Measurements from ENCODE around the gene NF1.

The NF1 gene

DNA sequence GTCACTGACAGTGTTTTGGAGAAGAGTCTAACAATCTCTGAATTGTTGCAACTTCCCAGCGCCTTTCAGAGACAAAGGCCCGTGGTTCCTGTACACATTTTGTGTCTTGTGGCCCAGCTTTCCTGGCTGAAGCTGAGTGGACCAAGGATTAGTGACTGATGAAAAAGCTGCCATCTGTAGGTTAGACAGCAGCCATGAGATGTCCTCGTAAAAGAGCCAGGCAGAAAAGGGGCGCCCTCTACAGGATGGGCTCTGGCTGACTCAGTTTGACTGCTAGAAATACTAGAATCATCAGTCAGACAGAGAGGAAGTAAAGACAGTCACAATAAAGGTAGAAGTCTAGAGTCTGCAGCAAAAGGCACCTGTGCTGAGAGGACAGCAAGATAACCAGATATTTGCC is 26.5 kb upstream of the NF1 start:
- Histone ChIP-seq H3K9me3 (ENCODE audit: low read length) (no peaks in the 10 kb centered on the region), H3F3A (ENCODE audit: insufficient read depth, low read length) (no peaks in the 10 kb centered on the region), H3K27ac (ENCODE audit: low read depth, low read length, poor library complexity, severe bottlenecking) (no peak overlapping the region), H3K9me2 (ENCODE audit: low read depth, low read length) (no peaks in the 10 kb centered on the region), H2AFZ (ENCODE audit: low read length) (no peak overlapping the region), H3K9ac (ENCODE audit: low read length) (no peak overlapping the region), H4K20me1 (ENCODE audit: insufficient read depth, low read length) (no peaks in the 10 kb centered on the region), H3K27me3 (ENCODE audit: insufficient read depth, low read length) (no peaks in the 10 kb centered on the region), H3K79me2 (ENCODE audit: insufficient read depth, low read length) (no peaks in the 10 kb centered on the region), H3K4me3 (ENCODE audit: low read depth, low read length, poor library complexity, severe bottlenecking) (no peak overlapping the region), H3K4me2 (ENCODE audit: low read length) (no peak overlapping the region), H3K36me3 (ENCODE audit: insufficient read depth, low read length) (no peaks in the 10 kb centered on the region), H3K4me1 (ENCODE audit: insufficient read depth, low read length, severe bottlenecking) (peaks cover 6% of the 10 kb centered on the region)
- TF ChIP-seq, protein P1, sequence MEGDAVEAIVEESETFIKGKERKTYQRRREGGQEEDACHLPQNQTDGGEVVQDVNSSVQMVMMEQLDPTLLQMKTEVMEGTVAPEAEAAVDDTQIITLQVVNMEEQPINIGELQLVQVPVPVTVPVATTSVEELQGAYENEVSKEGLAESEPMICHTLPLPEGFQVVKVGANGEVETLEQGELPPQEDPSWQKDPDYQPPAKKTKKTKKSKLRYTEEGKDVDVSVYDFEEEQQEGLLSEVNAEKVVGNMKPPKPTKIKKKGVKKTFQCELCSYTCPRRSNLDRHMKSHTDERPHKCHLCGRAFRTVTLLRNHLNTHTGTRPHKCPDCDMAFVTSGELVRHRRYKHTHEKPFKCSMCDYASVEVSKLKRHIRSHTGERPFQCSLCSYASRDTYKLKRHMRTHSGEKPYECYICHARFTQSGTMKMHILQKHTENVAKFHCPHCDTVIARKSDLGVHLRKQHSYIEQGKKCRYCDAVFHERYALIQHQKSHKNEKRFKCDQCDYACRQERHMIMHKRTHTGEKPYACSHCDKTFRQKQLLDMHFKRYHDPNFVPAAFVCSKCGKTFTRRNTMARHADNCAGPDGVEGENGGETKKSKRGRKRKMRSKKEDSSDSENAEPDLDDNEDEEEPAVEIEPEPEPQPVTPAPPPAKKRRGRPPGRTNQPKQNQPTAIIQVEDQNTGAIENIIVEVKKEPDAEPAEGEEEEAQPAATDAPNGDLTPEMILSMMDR (IDR thresholded peaks at IDR 0.05; ENCODE audit: low read length) = peak; percentile 95
- TF ChIP-seq EZH2 (IDR thresholded peaks at IDR 0.05; ENCODE audit: borderline replicate concordance, low read length) = no peak

DNA sequence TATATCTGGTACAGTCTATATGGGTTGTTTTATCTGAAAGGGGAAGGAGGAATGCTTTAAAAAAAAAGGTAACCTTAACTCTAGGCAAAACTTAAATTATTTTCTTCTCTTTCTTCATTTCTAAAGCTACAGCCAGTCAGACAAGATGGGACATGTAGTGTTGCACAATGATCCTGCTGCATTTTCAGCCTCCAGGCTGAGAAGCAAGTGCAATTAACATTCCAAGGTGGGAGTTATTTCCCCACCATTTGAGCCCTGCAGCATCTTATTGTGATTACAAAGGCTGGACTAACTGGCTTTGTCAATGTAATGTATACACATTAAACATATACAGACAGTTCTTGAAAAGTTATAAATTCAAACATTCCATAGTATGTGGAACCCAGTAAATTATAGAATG is 22.6 kb upstream of the NF1 start:
- Histone ChIP-seq H3K9ac (ENCODE audit: low read length) (no peak overlapping the region), H2AFZ (ENCODE audit: low read length) (no peak overlapping the region), H3K79me2 (ENCODE audit: insufficient read depth, low read length) (no peaks in the 10 kb centered on the region), H4K20me1 (ENCODE audit: insufficient read depth, low read length) (no peaks in the 10 kb centered on the region), H3F3A (ENCODE audit: insufficient read depth, low read length) (no peaks in the 10 kb centered on the region), H3K27me3 (ENCODE audit: insufficient read depth, low read length) (no peaks in the 10 kb centered on the region), H3K9me2 (ENCODE audit: low read depth, low read length) (no peaks in the 10 kb centered on the region), H3K4me2 (ENCODE audit: low read length) (no peak overlapping the region), H3K27ac (ENCODE audit: low read depth, low read length, poor library complexity, severe bottlenecking) (no peak overlapping the region), H3K36me3 (ENCODE audit: insufficient read depth, low read length) (no peaks in the 10 kb centered on the region), H3K4me1 (ENCODE audit: insufficient read depth, low read length, severe bottlenecking) (peaks cover 18% of the 10 kb centered on the region), H3K4me3 (ENCODE audit: low read depth, low read length, poor library complexity, severe bottlenecking) (no peak overlapping the region), H3K9me3 (ENCODE audit: low read length) (no peaks in the 10 kb centered on the region)
- no peak for TF ChIP-seq EZH2 (IDR thresholded peaks at IDR 0.05; ENCODE audit: borderline replicate concordance, low read length)
- TF ChIP-seq, protein P1 (IDR thresholded peaks at IDR 0.05; ENCODE audit: low read length) = no peak

DNA sequence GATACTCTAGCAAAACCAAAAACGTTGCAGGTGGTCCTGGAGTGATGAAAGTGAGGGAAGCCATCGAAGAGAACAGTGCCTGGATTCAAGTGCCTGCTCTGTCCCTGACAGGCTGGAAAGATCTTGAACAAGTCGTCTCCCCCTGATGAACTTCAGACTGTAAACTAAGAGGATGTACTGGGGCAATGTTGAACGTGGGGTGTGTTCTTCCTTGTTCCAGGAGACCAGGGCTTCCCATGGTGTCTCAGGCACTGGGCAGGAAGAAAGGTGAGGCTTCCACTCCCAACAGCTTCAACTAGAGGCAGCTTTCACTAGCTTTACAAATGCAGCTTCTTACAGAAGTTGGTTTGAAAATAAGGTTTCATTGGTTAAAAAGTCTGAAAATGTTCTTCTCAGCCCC is 21.4 kb upstream of the NF1 start:
- H3K4me2 ChIP-seq (ENCODE audit: low read length) = no peak overlapping the region
- no peaks in the 10 kb centered on the region for H3K9me3 ChIP-seq (ENCODE audit: low read length)
- H3K27me3 ChIP-seq (ENCODE audit: insufficient read depth, low read length) = no peaks in the 10 kb centered on the region
- no peak for TF ChIP-seq EZH2 (IDR thresholded peaks at IDR 0.05; ENCODE audit: borderline replicate concordance, low read length)
- TF ChIP-seq, protein P1 (IDR thresholded peaks at IDR 0.05; ENCODE audit: low read length) = no peak
- no peaks in the 10 kb centered on the region for H3K36me3 ChIP-seq (ENCODE audit: insufficient read depth, low read length)
- no peaks in the 10 kb centered on the region for H3K9me2 ChIP-seq (ENCODE audit: low read depth, low read length)
- no peak overlapping the region for H3K27ac ChIP-seq (ENCODE audit: low read depth, low read length, poor library complexity, severe bottlenecking)
- H3K9ac ChIP-seq (ENCODE audit: low read length) = no peak overlapping the region
- H3F3A ChIP-seq (ENCODE audit: insufficient read depth, low read length) = no peaks in the 10 kb centered on the region
- no peaks in the 10 kb centered on the region for H4K20me1 ChIP-seq (ENCODE audit: insufficient read depth, low read length)
- peaks cover 26% of the 10 kb centered on the region for H3K4me1 ChIP-seq (ENCODE audit: insufficient read depth, low read length, severe bottlenecking)
- H3K4me3 ChIP-seq (ENCODE audit: low read depth, low read length, poor library complexity, severe bottlenecking) = no peak overlapping the region
- no peaks in the 10 kb centered on the region for H3K79me2 ChIP-seq (ENCODE audit: insufficient read depth, low read length)
- H2AFZ ChIP-seq (ENCODE audit: low read length) = no peak overlapping the region
